Uterus (tissue), 4 donors: Measurements from ENCODE around the gene SETBP1. TPM values are rescaled to one million over a fixed set of nuclear protein-coding genes. Genes with fewer than 3 reads are reported as not detected.

Experiments
- DNase-seq, 2 donors: peaks; one replicate each; pipeline ENCODE4 v3.0.0-alpha.2; 2019 to 2020
- H3K27ac ChIP-seq, 2 donors: fragments of 200-600 bp; sonication (generic); 1 replicate in 1 of 2; 2 replicates in 1 of 2; pipeline ENCODE4 v1.5.1; 2016 to 2018
- H3K27me3 ChIP-seq, 2 donors: fragments of 200-600 bp; sonication (generic); one replicate each; pipeline ENCODE4 v1.5.1; 2018 to 2019; ENCODE audit warnings: control low read depth in 1 of 2
- H3K36me3 ChIP-seq, 2 donors: fragments of 200-600 bp; sonication (generic); one replicate each; pipeline ENCODE4 v1.5.1; 2019; ENCODE audit warnings: control low read depth in 1 of 2
- H3K4me1 ChIP-seq, 2 donors: fragments of 200-600 bp; sonication (generic); one replicate each; pipeline ENCODE4 v1.5.1; 2018 to 2019; ENCODE audit warnings: control low read depth in 1 of 2
- H3K4me3 ChIP-seq, 2 donors: fragments of 200-600 bp; sonication (generic); 1 replicate in 1 of 2; 2 replicates in 1 of 2; pipeline ENCODE4 v1.5.1; 2018 to 2019; ENCODE audit warnings: mild to moderate bottlenecking in 1 of 2
- H3K9me3 ChIP-seq, 2 donors: fragments of 200-600 bp; sonication (generic); one replicate each; pipeline ENCODE4 v1.5.1; 2019; ENCODE audit warnings: control low read depth in 1 of 2
- POLR2A ChIP-seq, 2 donors: fragments of 450-650 bp; IDR thresholded peaks; one replicate each; pipeline ENCODE4 v1.6.1; 2016; ENCODE audit warnings: antibody characterized with exemption in 2 of 2, mild to moderate bottlenecking in 1 of 2, moderate library complexity in 1 of 2
- intact Hi-C: fragments of 100-400 bp; cut with DNase I; formaldehyde crosslinking; loops from one replicate; pipeline ENCODE4 v1.15.1; 2023; ENCODE audit warnings: low total_unique reads
- total RNA-seq, 4 donors: library from RNA; depleted of rRNA in 3 of 4; stranded (reverse); fragments of >200 nt in 3 of 4; gene quantifications; one replicate each; pipeline versions ENCODE4 v1.1.0 to v1.2.4, GENCODE V29; 2014 to 2023
- TF ChIP-seq, protein P1 (sequence below), 4 experiments: fragments of 200-600 bp in 2 of 4; fragments of 450-650 bp in 2 of 4; sonication (generic) in 2 of 4; IDR thresholded peaks; one replicate each; pipeline ENCODE4 v1.5.1; 2016 to 2019; ENCODE audit warnings: antibody characterized with exemption in 4 of 4, mild to moderate bottlenecking in 2 of 4, moderate library complexity in 1 of 4
- donor health status: DM: yes; HTN: yes; CAD: no.

Gene SETBP1
- total RNA-seq, 4 donors from 2014 or later = 16.8 to 74.0 (median 36.9) TPM

DNA sequence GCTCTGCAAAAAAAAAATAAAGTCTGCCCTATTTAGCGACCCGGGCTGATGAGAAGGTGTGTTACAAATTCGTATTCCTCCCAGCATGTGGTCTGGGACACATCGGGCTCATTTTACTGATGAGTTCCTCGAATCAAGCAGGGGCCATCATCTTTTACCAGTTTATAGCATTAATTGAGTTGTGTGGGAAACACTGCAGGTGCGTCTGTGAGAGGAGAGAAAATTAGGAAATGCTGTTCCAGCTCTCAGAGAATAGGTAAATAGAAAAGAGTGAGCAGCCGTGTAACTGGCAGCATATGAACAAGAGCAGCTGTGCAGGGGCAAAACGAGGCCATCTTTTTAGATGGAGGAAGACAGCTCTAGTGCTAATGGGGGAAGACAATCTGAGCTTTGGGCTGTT is 216.7 kb downstream of the SETBP1 start:
- Histone ChIP-seq H3K27me3 (no peaks in the 10 kb centered on the region), H3K36me3 (no peaks in the 10 kb centered on the region), H3K4me3 (no peak overlapping the region), H3K27ac (no peak overlapping the region), H3K4me1 (no peaks in the 10 kb centered on the region), H3K9me3 (no peaks in the 10 kb centered on the region)
- no peak for TF ChIP-seq POLR2A (IDR thresholded peaks at IDR 0.05)
- TF ChIP-seq, protein P1, sequence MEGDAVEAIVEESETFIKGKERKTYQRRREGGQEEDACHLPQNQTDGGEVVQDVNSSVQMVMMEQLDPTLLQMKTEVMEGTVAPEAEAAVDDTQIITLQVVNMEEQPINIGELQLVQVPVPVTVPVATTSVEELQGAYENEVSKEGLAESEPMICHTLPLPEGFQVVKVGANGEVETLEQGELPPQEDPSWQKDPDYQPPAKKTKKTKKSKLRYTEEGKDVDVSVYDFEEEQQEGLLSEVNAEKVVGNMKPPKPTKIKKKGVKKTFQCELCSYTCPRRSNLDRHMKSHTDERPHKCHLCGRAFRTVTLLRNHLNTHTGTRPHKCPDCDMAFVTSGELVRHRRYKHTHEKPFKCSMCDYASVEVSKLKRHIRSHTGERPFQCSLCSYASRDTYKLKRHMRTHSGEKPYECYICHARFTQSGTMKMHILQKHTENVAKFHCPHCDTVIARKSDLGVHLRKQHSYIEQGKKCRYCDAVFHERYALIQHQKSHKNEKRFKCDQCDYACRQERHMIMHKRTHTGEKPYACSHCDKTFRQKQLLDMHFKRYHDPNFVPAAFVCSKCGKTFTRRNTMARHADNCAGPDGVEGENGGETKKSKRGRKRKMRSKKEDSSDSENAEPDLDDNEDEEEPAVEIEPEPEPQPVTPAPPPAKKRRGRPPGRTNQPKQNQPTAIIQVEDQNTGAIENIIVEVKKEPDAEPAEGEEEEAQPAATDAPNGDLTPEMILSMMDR (IDR thresholded peaks at IDR 0.05) = no peak
- intact Hi-C loops = no loop called here
- no peak for DNase-seq

DNA sequence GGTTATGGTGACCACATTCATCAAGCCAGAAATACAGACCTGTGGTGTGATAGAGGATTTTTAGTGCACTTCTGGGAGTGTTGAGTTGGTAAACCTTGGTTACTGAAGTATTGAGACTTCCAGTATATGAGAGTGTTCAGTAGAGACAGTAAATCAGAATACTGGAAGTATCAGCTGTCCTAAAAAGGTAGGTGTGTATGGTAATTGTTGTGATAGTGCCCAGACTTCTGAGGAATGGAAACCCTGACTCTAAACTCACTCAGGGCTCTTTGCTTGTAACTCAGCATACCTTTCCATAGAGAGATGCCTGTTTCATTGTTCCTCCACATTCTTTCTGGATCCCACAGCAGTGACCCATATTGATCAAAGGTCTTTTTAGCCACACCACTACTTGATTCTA is 217.1 kb downstream of the SETBP1 start:
- no peak for TF ChIP-seq POLR2A (IDR thresholded peaks at IDR 0.05)
- TF ChIP-seq, protein P1 (IDR thresholded peaks at IDR 0.05) = no peak
- Histone ChIP-seq H3K27ac (no peak overlapping the region), H3K27me3 (no peaks in the 10 kb centered on the region), H3K4me3 (no peak overlapping the region), H3K36me3 (no peaks in the 10 kb centered on the region), H3K9me3 (no peaks in the 10 kb centered on the region), H3K4me1 (no peaks in the 10 kb centered on the region)
- DNase-seq = no peak
- intact Hi-C loops = no loop called here

DNA sequence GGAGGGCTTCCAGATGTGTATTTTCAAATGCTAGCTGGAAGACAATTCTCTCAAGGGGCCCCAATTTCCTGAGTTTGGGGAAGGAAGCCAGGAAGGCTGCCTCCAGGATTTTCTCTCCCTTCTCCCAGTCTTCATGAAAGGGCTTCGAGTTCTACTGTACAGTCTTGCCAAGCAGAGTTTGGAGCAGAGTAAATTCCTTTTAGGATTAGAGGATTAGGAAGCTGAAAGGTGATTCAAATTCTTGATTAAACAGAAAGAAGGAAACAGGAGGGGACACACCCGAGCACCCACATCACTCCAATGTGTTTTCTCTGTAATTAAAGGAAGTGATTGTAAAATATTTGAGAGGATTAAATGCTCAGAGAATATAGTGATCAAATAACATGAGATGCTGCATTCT is 217.8 kb downstream of the SETBP1 start:
- Histone ChIP-seq H3K36me3 (no peaks in the 10 kb centered on the region), H3K27me3 (no peaks in the 10 kb centered on the region), H3K9me3 (no peaks in the 10 kb centered on the region), H3K4me3 (no peak overlapping the region), H3K4me1 (no peaks in the 10 kb centered on the region), H3K27ac (no peak overlapping the region)
- DNase-seq = no peak
- intact Hi-C loops = no loop called here
- TF ChIP-seq, protein P1 (IDR thresholded peaks at IDR 0.05) = no peak
- no peak for TF ChIP-seq POLR2A (IDR thresholded peaks at IDR 0.05)

DNA sequence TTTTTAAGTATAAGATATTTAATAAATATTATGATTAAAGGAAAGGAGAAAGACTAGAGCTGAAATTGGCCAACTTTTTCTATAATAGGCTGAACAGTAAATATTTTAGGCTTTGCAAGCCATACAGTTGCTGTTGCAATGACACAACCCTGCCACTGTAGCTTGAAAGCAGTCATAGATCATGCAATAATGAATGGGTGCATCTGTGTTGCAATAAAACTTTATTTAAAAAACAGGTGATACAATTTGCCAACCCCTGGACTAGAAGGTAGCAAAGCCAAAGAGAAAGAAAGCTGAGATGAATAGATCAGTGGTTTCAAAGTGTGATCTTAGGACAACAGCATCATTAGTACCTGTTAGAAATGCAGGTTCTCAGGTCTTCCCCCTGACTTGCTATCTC is 219.1 kb downstream of the SETBP1 start:
- no peak for DNase-seq
- Histone ChIP-seq H3K27ac (no peak overlapping the region), H3K9me3 (no peaks in the 10 kb centered on the region), H3K4me3 (no peak overlapping the region), H3K36me3 (no peaks in the 10 kb centered on the region), H3K4me1 (no peaks in the 10 kb centered on the region), H3K27me3 (no peaks in the 10 kb centered on the region)
- intact Hi-C loops = no loop called here
- TF ChIP-seq, protein P1 (IDR thresholded peaks at IDR 0.05) = no peak
- no peak for TF ChIP-seq POLR2A (IDR thresholded peaks at IDR 0.05)

DNA sequence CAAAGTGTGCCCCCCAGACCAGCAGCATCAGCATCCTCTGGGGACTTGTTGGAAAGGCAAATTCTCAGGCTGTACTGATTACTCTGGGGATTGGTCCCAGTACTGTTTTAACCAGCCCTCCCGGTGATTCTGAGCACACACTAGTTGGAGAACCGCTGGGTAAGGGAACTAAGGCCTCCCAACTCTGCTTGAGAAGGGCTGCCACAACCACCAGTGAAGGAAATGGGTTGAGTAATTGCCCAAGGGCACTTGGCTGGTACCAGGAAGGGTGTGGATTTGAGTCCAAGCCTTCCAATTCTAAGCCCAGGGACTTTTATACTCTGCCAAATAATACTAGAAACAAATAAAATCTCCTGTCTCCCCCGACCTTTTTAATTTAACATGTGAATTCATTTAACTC is 219.9 kb downstream of the SETBP1 start:
- H3K4me1 ChIP-seq = no peaks in the 10 kb centered on the region
- no peaks in the 10 kb centered on the region for H3K9me3 ChIP-seq
- H3K36me3 ChIP-seq = no peaks in the 10 kb centered on the region
- DNase-seq = no peak
- intact Hi-C loops = no loop called here
- no peaks in the 10 kb centered on the region for H3K27me3 ChIP-seq
- no peak overlapping the region for H3K27ac ChIP-seq
- no peak overlapping the region for H3K4me3 ChIP-seq
- no peak for TF ChIP-seq POLR2A (IDR thresholded peaks at IDR 0.05)
- TF ChIP-seq, protein P1 (IDR thresholded peaks at IDR 0.05) = no peak
